Upper lobe of right lung (tissue), 1 donor: ENCODE data around the gene RAD9A. TPM values are rescaled to one million over a fixed set of nuclear protein-coding genes. Genes with fewer than 3 reads are reported as not detected.

Source experiments
- ATAC-seq: fragments of 200-7000 bp; cut with Tn5 transposase; one replicate; pipeline ENCODE4 v1.9.1; 2020; ENCODE audit warnings: mild to moderate bottlenecking, moderate library complexity
- DNase-seq: peaks from one replicate; pipeline ENCODE4 v3.0.0-alpha.2; 2020
- H3K27ac ChIP-seq: fragments of 200-600 bp; one replicate; pipeline ENCODE4 v1.8.0; 2022
- H3K27me3 ChIP-seq: fragments of 200-600 bp; one replicate; pipeline ENCODE4 v1.8.0; 2022; ENCODE audit warnings: mild to moderate bottlenecking
- H3K36me3 ChIP-seq: fragments of 200-600 bp; one replicate; pipeline ENCODE4 v1.8.0; 2022
- H3K4me1 ChIP-seq: fragments of 200-600 bp; one replicate; pipeline ENCODE4 v1.8.0; 2022
- H3K4me3 ChIP-seq: fragments of 200-600 bp; one replicate; pipeline ENCODE4 v1.8.0; 2022; ENCODE audit warnings: mild to moderate bottlenecking
- H3K9me3 ChIP-seq: fragments of 200-600 bp; one replicate; pipeline ENCODE4 v1.8.0; 2022
- CTCF ChIP-seq: fragments of 200-600 bp; IDR thresholded peaks from one replicate; pipeline ENCODE4 v1.8.0; 2022; ENCODE audit warnings: antibody characterized with exemption
- intact Hi-C: fragments of 100-400 bp; cut with DNase I; formaldehyde crosslinking; loops from one replicate; pipeline ENCODE4 v1.11.0; 2022
- total RNA-seq: library from RNA; stranded (reverse); fragmentation: NEBNext Ultra II Directional; extraction: Animal tissue kit (Norgen Biotek cat#: 25700); gene quantifications from one replicate; pipeline ENCODE4 v1.2.1, GENCODE V29; 2021
- donor health status: DM: no; HTN: yes; CAD: no; lungs with severe emphysema.

RAD9A gene
- total RNA-seq, 1 donor from 2014 or later = 20.7 TPM

GRCh38 chr11:67364783-67365722, 26.7 kb upstream of the RAD9A start:
- no peak for DNase-seq
- Histone ChIP-seq H3K36me3 (no peaks in the 10 kb centered on the region), H3K27me3 (no peaks in the 10 kb centered on the region), H3K27ac (no peak overlapping the region), H3K4me3 (no peak overlapping the region), H3K9me3 (no peaks in the 10 kb centered on the region), H3K4me1 (peaks cover 40% of the 10 kb centered on the region)
- TF ChIP-seq CTCF = no peak
- intact Hi-C loops = no loop called here
- ATAC-seq = no peak

DNA sequence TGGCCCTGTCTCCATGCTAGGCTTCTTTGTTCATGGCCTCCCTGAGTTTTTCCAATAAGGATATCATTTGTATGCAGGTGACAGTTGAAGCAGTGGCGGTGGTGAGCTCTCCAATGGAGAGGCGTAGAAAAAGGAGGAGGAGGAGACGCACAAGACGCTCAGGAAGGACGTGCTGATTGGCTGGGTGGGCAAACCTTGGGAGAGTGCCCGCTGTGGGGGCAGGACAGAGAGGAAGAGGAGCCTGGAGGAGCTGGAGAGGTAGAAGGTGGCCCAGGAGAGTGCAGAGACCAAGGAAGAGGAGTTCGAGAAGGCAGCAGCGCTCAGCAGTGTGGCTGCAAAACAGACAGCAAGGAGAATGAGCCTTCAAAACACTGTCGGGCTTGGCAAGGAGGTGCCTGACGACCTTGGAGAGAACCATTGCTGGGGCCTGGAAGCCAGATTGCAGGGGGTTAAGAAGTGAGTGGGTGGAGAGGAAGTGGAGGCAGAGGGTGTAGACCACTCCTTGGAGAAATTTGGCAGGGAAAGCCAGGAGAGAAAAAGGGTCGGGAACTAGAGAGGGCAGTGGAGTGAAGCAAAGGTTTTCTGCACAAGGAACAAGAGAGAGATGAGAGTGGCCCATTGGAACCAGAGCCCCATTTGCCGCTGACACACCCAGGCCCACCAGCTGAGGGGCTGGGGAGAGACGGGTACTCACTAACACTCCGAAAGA, 25.9 kb upstream of the RAD9A start:
- ATAC-seq (no peak), DNase-seq (no peak)
- H3K9me3 ChIP-seq = no peaks in the 10 kb centered on the region
- peak overlapping the region; percentile 36 for H3K27ac ChIP-seq
- intact Hi-C loops = no loop called here
- TF ChIP-seq CTCF = no peak
- no peaks in the 10 kb centered on the region for H3K36me3 ChIP-seq
- no peak overlapping the region for H3K4me3 ChIP-seq
- no peaks in the 10 kb centered on the region for H3K27me3 ChIP-seq
- peaks cover 46% of the 10 kb centered on the region for H3K4me1 ChIP-seq

- DNase-seq = no peak
- H3K9me3 ChIP-seq = no peaks in the 10 kb centered on the region
- intact Hi-C loops = no loop called here
- H3K27ac ChIP-seq = peak overlapping the region; percentile 36
- H3K4me1 ChIP-seq = peaks cover 53% of the 10 kb centered on the region
- no peaks in the 10 kb centered on the region for H3K27me3 ChIP-seq
- no peak overlapping the region for H3K4me3 ChIP-seq
- H3K36me3 ChIP-seq = no peaks in the 10 kb centered on the region
- no peak for TF ChIP-seq CTCF
- ATAC-seq = no peak
Observed at GRCh38 chr11:67366546-67366945, 25.2 kb upstream of the RAD9A start.

DNA sequence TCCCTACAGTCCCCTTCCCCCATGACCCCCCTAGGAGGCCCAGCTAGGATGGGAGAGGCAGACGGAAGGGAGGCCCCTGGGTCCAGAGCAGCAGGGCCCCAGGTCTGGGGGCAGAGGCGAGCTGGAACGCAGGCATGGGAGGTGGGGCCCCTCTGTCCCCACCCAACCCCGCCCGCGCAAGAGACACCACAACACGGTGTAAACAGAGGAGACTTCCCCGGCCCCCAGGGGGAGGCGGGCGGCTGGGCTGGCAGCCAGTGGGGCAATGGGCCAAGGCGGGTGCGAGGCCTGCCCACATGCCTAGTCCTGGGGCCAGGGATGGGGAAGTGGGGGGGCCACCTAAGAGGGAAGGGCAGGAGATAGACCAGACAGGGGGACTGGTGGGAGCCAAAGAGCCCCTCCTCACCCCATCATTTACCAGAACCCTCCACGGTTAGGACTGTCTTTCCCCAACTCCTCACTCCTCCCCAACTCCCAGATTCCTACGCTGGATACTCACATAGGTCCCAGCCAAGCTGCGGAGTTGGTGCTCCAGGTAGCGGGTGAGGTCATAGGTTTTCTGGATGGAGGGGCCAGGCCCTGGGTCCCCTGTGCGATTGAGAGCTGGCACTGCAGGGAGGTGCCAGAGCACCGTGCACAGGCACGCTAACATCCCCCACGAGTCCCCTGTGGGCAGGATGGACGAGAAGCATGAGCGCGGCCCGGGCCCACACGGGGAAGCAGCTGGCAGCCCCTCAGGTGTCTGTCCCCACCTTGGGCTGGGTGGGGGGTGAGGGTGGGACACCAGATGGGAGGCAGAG, 24.6 kb upstream of the RAD9A start:
- DNase-seq (peak; percentile 78), ATAC-seq (peak; percentile 49)
- H3K4me1 ChIP-seq = peaks cover 59% of the 10 kb centered on the region
- H3K36me3 ChIP-seq = no peaks in the 10 kb centered on the region
- TF ChIP-seq CTCF = no peak
- no peak overlapping the region for H3K4me3 ChIP-seq
- intact Hi-C loops = no loop called here
- H3K9me3 ChIP-seq = no peaks in the 10 kb centered on the region
- H3K27ac ChIP-seq = peak overlapping the region; percentile 36
- no peaks in the 10 kb centered on the region for H3K27me3 ChIP-seq

DNA sequence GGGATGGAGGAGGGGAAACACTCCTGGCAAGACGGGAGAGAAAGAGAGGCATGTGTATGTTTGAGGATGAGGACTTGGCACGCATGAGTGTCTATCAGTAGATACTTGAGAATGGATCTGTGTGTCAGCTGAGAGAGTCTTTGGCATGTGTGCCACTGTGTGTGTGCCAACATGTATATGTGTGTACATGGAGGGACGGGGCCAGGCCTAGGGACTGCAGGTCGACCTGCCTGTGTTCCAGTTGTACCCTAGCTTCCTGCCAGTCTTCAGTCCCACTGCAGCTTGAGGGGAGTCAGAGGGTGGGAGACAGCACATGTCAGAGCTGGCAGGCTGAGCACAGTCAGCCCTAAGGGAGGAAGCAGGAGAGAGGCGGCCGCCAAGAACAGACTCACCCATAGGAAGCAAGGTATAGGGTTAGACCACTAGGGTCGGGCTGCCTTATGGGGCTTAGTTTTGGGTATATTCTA, 24.0 kb upstream of the RAD9A start:
- intact Hi-C loops = no loop called here
- peaks cover 60% of the 10 kb centered on the region for H3K4me1 ChIP-seq
- TF ChIP-seq CTCF = no peak
- no peaks in the 10 kb centered on the region for H3K9me3 ChIP-seq
- no peak overlapping the region for H3K4me3 ChIP-seq
- no peaks in the 10 kb centered on the region for H3K27me3 ChIP-seq
- no peak overlapping the region for H3K27ac ChIP-seq
- ATAC-seq (no peak), DNase-seq (no peak)
- no peaks in the 10 kb centered on the region for H3K36me3 ChIP-seq
